GM19328 (cell line): Measurements from ENCODE around the gene RUNX2.
A peak's percentile ranks its signal among the peaks of the same experiment; 100 is the strongest.

Experiments
- ATAC-seq: cut with Tn5 transposase; IDR thresholded peaks from one replicate; pipeline ENCODE4 v1.9.1; 2021; ENCODE audit warnings: mild to moderate bottlenecking, moderate library complexity; ENCODE audit not compliant: unreplicated experiment

The RUNX2 gene

DNA sequence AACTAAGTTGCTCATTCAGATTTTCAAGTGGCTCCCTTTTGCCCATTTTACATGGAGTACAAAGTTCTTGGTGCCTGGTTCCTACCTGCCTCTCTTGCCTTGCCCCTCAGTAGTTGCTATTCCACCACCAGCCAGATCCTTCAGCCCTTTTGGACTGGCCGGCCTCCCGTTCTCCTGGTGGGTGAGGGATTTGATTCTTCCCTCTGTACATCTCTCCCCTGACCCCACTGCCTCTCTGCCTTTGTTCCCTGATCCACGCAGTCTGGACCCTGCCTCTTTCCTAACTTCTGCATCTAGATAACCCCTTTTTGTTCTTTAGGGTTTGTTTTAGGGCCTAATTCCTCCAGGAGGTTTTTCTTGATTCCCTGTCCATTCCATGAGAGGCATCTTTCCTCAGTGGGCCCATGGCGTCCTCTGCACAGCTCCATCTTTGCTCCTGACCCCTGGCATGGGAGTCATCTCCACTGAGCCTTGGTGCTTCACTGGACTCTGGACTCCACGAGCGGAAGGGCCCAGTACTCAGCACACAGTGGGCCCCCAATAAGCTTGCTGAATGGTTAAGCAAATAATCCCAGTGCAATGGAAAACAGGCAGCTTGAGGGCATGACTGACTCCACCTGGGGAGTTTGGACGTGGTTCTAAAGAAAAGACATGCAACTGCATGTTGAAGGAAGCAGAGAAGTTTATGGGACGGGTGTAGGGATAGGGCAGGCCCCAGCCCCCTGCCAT, 358.9 kb downstream of the RUNX2 start:
- no peak for ATAC-seq

DNA sequence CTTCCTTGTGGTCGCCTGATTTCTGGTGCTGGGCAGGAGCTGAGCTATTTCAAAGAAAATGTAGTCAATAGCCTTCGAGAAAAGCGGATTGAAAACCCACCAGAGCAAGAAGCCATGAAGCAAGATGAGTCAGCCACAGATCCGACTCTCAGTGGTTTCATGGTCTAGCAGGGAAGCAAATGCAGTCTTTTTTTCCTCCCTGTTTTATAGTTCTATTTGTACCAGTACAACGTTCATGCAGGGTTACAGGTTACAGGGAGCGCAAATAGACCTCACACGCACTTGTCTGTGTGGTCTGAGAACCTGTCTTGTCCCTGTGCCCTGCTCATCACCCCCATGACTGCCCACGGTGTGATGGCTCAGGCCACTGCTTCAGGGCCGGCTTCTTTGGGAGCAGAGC, 359.4 kb downstream of the RUNX2 start:
- ATAC-seq = peak; percentile 82

DNA sequence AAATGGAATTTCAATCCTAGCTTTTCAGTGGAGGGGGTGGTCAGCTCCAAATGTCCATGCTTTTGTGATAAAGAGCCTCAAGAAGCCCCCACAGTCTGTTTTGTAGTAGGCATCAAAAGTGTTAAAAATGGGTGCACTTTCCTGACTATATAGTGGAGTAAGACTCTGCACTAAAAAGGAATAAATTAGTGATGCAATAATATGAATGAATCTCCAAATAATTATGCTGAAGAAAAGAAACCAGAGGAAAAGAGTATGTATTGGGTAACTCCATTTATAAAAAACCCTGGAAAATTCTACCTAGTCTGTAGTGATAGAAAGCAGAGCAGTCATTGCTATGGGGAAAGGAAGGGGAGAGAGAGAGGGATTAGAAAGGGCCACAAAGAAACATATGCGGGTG, 360.1 kb downstream of the RUNX2 start:
- ATAC-seq = no peak

DNA sequence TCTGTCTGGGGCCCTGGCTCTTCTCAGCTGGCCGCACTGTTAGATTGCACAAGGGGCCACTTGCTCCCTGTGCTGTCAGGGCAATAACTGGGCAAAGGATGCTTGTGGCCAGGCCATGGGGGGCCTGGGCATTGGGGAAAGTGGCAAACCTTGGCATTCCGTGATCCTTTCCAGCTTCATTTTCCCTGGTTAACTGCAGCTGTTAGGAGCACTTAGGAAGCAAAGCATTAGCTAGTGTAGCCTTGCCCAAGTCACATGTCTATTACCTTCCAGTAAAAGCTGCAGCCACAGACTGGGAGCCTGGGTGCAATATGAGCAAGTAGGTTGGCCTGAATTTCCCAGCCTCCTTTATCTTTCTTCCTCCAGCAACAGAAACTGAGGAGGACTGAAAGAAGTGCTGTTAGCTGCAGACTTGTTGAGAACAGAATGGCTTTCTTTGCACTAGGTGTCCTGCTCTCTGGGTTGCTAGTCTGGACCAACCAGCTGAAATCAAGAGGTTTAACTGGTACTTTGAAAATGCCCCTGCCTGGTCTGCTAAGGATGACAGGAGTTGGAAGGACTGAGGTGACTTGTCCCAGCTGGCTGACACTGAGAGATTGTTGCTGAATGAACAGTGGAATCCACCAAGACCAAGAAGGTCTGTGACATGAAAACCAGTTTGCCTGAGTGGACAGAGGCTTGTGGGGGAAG, 361.9 kb downstream of the RUNX2 start:
- no peak for ATAC-seq

DNA sequence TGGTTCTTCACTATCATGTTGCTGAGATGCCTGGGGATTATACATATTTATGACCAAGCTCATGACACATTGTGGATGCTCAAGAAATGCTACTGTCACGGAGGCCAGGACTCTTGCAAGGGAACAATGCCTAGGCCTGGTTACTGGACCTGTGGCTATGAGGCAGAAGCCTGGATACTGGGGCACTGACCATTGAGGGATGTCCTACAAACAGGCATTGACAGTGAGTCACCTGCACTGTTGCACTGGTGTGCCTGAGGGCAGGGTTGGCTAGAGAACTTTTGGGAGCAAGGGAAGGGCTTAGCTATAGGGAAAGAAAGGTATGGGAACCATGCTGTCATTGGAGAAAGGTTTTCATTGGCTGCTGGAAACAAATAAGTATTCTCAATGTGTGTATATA, 362.7 kb downstream of the RUNX2 start:
- no peak for ATAC-seq

DNA sequence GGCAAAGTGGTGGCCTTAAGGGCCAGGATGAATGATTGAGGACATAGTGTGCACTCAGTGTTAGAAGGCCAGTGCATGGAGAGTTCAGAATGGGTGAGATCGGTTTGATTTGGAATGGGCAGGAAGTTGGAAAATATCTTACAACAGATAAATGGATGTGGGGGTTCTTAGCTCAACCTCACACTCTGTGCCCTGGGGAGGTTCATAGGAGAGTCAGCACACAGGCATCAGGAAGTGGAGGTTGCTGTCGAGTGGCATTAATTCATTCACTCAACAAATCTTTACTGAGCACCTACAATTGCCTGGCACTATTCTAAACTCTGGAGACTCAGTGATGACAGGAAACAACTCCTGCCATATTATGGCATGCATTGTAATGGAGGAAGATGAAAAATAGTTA, 363.3 kb downstream of the RUNX2 start:
- no peak for ATAC-seq

DNA sequence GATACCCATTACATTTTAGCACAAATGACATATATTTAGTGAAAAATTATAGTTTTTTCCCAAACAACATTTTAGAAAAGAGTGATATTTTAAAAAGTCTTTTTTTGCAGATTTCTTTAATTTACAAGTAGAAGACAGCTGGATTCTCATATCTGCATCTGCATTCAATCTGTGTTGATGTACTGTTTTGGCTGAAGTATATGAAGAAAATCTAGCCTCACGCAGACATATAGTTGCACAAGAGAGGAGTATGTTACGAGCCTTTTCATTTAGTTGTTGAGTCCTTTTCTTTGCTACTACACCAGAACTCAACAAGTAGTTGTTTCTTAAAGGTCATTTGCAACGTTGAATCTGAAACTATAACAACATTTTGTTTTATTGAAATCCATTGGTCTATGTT, 363.9 kb downstream of the RUNX2 start:
- ATAC-seq = no peak

DNA sequence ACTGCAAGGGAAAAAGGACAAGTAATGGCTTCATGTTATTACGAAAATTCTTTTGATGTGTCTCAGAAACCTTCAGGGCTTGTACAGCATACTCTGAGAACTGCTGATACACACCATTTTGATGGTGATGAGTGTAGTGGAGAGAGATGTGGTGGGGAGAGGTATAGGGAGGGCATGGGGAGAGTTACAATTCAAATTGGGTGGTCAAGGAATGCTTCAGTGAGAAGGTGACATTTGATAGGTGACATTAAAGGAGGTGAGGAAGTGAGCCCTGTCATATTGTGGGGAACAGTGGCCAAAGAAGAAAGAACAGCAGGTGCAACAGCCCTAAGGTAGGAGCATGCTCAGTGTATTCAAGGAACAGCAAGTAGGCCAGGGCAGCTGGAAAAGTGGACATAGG, 368.6 kb downstream of the RUNX2 start:
- no peak for ATAC-seq

DNA sequence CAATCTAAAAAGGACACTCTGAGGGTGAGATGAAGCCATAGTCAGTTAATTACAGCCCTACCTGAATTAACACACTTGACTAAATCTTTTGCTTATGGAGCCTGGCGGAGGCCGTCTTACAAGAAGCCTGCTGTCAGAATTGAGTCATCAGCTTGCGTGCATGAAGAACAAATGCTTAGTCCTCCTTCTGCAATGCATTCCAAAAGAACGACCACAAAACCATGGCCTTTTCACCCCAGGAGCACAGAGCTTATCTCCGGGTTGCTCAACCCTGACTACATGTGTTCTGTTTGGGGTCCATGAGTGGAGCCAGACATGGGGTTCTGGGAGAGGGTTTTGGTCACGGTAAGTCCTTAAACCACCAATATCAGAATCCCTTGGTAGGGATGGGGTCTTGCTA, 369.5 kb downstream of the RUNX2 start:
- peak; percentile 67 for ATAC-seq

DNA sequence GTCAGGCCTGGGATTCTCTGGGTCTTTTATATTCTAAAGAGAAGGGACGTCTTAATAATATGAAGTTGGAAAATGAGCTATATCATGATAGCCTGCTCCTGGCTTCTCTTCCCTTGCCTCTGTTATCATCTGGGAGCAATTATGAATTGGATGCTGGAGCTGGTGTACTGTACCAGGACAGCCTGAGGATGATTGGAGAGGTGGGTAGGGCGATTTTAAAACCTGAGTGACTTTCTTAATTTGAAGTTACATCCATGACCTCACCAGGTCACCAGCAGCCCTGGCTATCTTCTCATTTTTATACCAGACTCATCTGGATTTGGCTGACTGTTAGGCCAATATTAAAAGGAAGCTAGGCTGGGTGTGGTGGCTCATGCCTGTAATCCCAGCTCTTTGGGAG, 369.9 kb downstream of the RUNX2 start:
- no peak for ATAC-seq

DNA sequence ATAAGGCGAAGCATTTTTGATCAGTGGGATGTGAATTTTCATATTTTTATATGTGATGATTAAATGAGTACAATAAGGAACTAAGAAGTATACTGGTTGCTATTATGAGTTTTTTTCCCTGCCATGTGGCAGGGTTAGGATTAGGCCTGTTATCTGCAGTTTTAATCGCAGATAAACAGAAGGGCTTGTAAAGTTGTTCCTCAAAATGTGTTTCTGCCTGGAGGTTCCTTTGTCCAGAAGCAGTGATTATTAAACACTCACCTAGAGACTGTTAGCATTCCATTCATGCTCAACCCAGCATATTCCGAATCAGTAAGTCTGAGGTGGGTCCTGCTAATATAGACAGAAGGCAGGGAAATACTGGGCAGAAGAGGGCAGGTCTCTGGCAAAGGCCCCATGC, 371.5 kb downstream of the RUNX2 start:
- ATAC-seq = no peak

DNA sequence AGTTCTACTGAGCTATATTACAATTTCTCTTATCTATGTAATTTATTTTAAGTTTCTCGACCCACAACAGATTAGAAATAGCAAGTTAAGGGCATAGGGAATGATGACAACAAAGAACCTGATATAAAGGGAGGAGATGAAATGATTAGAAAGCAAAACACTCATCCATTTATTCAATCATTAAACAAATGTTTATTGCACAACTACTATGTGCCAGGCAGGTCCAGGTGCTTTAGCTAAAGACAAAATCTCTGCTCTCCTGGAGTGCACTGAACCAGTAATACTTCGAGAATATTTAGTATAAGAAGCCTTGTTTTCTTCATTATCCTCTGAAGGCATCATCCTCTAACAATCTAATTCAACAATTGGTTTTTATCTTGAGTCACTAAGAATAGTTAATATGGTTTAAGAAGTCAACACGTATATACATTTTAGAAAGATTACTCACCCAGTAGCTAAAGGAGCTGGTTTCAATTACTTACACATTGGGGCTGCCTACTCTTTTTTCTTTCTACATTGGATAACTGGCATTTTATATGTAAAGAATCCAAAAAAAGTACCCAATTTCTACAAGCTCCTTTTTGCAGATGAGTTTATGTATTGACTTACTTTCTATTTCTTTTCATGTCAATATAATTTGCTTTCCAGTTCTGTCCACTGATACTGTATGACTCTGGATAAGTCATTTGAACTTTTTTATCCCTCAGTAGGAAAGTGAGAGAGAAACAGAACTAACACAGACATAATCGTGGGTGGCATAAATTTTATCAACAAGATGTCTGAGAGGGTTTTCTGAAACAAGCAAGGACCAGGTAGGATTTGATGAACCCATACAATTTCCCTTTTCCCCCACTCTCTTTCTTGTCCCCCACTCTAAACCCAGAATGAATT, 375.0 kb downstream of the RUNX2 start:
- no peak for ATAC-seq

DNA sequence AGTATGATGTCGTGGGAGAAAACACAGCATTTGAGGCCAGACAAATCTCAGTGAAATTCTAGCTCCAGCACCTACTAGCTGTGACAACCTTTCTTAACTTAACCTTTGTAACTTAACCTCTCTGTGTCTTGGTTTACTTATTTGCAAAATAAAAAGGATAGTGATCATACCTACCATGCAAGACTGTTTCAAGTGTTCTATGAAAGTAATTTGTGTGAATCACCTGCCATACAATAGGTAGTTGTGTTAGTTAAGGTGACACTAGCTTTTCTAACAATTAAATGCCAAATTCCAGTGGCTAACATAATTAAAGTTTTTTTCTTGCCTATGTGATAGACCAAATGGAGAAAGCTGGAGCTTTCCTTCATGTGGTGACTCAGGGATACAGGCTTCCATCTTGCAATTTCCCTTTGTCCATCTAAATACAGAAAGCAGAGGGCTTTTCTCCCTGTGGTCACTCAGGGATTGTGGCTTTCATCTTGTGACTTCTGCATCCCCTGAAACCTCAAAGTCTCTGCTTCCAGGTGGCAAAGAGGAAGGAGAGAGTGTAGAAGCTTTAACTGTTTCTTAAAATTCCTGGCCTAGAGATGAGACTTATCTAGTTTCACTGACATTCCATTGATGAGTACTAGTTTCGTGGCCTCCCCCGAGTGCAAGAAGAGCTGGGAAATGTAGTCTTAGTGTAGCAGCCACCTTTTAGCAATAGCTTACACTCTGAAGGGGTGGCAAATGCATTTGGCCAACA, 376.1 kb downstream of the RUNX2 start:
- ATAC-seq = no peak

DNA sequence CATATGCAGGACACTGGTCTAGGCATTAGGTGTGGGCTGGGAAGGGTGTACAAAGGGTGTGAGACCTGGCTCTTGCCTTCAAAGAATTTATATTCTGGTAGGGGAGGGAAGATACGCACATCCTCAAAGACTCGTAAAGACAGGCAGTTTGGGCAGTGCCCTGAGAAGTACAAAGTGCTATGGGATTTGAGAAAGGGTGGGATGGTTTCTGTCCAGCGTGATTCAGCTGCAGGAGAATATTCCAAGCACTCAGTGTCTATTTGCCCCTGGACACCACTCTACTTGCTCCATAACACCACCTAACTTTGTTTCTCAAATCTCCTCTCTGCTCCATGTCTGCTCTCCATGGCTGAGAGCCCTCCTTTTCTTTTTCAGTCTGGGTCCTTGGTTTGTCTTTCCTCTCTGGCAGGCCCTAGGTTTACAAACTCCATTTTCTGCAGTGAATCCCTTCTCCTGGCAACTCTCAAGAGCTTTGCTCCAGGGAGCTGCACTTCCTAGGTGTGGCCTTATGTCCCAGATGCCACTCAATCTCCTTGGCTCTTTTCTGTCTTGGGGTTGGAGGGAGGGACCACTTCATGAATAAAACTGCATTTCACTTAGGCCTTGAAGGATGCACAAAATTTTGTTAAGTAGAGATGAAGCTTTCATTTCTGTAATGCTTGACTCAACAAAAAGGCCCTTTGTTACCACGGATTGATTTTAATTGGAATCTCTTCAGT, 377.2 kb downstream of the RUNX2 start:
- ATAC-seq = no peak

DNA sequence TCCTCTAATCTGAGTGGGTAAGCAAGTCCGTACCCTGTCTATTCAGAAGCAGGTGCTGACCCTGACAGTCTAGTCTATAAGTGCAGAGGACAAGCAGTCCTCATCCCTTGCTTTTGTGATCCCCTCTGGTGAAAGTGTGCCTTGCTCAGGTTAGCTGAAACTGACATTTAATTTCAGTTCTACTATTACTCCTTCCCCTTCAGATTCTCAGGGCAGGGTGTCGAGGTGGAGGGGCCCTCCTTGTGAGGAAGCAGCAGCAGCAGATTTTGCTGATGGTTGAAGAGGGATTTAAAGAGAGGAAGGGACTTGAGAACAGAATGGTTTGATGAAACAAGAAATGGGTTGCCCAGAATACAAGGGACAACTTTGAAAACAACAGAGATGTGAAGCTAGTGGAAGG, 378.2 kb downstream of the RUNX2 start:
- no peak for ATAC-seq

DNA sequence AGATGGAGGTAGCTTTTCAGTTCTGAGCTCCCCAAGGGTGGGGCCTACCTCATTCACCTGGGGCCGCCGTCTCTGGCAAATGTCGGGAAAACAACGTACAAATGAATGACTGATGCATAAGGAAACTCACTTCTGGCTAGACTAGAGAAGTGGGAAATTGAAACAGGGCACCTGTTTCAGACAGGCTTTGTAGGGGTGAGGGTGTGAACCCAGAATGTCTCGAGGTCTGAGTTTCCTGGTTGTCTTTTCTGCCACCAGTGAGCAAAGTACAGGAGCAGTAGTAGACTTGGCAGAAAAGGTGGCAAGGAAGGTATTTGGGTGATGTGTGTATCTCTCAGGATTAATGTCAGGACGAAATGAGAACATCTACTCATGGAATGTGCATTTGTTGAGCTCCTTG, 379.0 kb downstream of the RUNX2 start:
- no peak for ATAC-seq

DNA sequence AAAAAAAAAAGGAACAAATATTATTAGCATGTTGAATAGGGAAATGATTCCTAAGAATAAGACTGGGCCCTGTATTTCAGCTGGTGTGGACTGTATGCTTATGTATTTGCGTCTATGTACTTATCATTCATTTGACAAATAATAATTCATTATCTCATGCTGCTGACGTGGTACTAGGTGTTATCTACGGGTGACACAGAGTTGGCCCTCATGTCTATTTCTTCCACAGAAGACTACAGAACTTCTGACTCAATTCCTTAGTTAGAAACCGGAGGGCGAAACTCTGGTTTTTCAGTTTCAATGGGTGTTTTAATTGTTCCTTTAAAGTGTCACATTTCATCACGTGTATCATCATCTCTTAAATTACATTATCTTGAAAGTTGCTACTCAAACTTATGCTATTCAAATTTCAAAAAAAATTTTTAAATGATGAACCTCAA, 381.7 kb downstream of the RUNX2 start:
- ATAC-seq = peak; percentile 52

DNA sequence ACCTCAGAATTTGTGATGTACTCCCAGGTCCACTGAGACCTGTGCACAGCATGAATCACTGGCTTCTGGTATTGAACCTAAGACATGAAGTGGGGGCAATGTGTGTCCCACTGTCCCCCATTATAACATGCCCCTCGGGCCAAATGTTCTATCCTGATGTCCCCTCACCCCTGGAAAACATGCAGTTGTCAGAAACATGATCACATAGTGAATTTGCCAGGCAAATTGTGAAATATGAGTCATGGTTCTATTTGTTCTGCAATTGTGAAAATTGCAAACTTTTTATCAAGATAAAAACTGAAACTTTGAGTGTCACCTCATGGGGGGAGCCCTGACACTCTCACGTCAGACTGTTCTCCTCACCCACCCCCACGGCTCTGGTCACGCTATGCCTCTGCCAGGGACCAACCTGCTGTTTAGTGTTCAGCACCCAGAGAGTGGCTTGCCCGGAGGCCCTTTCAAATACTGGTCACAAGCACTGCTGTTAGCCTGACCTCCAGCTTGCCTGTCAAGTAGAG, 382.2 kb downstream of the RUNX2 start:
- ATAC-seq = peak; percentile 60

DNA sequence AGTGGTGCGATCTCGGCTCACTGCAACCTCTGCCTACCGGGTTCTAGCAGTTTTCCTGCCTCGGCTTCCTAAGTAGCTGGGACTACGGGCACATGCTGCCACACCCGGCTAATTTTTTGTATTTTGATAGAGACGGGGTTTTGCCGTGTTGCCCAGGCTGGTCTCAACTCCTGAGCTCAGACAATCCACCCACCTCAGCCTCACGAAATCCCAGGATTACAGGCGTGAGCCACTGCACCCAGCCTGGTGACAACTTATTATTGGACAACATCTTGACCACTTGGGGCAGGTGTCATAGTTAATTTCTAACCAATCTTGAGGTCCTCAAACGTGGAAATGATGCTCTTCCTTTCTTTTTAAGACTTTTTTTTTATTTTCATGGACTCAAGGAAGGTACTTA, 383.9 kb downstream of the RUNX2 start:
- ATAC-seq = no peak

DNA sequence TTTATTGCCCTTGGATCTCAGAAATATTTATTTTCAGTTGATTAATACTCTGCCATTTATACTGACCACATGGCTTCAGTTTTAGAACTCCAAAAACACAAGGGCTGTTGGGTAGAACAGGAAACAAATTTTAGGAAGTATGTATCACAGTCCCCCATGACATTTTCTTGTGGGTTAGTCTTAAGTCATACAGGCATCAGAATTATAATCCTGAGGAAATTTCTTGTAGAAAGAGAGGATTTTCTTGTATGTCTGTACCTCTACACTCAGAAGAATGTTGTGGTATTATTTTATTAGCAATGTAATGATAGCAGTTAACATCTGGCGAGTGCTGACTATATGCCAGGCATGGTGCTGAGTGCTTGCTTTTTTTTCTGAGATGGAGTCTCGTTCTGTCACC, 384.7 kb downstream of the RUNX2 start:
- no peak for ATAC-seq
